ENCODE measurements around the gene VAX1.
A peak's percentile ranks its signal among the peaks of the same experiment; 100 is the strongest.
"Not testable (repeated sequence)": the region's sequence is repeated elsewhere in the genome, so short reads cannot be mapped to it uniquely, and the experiment has no call there.

The VAX1 gene

DNA sequence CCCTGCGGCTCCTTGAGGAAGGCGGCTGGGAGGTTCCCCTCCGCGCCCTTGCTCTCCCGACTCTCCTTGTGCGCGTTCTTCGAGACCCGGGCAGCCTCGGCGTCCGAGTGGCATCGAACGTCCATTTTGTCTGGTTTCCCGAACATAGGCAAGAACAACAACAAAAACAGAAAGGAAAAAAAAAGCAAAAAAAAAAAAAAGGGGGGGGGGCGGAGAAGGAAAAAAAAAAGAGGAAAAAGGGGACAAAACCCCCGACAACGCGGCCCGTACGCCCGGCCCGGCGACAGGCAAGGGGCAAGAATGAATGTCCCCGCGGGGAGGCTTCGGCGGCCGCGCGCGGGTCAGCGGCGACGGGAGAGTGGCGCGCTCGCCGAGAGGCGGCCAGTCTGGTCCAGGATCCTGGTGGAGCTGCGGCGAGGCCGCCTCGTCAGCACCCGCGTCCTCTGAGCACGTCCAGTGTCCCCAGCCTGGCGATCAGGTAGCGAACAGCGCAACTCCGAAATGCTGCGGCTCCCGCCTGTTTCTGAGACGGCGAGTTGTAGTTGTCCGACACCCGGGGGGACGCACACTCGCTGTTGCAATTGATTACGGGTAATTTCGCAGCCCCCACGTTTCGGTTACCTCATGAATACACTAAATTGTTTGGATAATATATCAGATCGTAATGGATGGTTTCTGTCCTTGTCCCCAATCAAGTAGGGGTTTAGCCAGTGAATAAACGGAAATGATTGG lies at the start of gene VAX1:
VAX1 (minus strand) TSS at position 360 of the 732 bp plus-strand sequence; CDS start at position 146, 214 bp downstream.
- no peak for DNase-seq (ENCODE audit: low read depth in 3 of 3)

DNA sequence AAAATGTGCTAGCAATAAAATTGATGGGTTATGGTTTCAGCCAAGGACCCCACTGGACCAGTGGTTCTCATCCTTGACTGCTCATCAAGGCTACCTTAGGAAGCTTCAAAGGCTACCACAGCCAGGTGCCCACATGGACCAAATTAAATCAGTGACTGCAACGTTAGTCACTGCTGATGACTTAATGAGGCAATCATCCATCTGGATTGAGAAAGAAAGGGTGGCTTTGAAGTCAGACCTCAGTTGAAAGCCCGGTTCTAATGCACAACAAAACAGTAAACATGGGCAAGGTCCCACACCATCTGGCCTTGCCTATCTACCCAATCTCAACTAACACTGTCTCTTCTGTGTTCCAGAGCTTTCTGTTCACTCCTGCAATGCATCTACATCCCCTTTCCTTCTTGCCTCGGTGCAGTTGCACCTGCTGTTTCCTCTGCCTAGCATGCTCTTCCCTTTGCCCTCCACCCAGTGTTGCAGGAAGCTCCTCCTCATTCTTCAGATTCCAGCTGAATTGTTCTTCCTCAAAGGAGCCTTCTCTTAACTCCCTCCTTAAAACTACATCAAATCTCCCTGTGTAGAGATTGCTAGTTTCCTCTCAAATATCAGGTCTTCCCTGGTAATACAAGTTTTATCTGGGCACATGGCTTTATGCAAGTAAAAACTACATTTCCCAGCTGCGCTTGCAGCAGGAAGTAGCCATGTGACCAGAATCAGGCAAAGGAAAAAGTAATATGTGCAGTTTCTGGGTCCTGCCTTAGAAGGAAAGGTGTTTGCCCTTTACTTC lies 49.0 kb upstream of the VAX1 start:
- no peak for DNase-seq (ENCODE audit: low read depth in 3 of 3)

- not testable (repeated sequence) for DNase-seq (ENCODE audit: low read depth in 3 of 3)
These were observed 47.7 kb upstream of the VAX1 start for GRCh38 chr10:117185817-117186216.

DNA sequence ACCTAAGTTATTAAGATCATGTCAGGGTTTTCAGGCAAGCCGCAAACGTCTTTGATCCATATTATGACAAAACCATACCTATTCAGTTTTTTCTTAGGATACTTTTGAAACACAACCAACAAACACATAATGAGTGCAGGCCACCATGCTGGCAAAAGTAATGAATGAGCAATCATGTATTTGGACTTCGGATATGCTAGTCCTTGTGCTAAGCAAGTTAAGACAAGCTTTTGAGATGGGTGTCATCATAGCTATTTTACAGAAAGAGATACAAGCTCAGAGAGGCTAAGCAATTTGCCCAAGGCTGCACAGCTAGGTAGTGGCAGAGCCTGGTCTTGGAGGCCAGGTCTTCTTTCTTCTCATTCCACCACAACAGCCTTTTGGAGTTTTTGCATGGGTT lies 46.8 kb upstream of the VAX1 start:
- DNase-seq (ENCODE audit: low read depth in 3 of 3) = no peak

DNA sequence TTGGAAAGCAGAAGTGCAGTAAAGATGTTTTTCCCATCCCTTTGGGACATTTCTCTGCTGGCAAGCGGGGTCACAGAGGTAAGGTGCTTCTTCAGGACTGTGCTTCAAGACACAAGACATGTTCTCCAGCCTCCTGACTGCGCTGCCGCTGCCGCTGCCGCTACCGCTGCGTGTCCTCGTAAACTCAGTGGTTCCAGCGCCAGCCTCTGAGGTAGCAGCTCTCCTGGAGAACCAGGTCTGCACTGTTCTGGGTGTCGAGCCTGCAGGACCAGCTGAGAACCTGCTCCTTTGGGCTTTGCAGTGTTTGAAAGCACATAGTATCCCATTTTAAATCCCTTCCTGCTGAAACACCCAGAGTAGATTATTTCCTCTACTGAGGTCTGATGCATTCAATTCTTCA lies 46.2 kb upstream of the VAX1 start:
- no peak for DNase-seq (ENCODE audit: low read depth in 3 of 3)

DNA sequence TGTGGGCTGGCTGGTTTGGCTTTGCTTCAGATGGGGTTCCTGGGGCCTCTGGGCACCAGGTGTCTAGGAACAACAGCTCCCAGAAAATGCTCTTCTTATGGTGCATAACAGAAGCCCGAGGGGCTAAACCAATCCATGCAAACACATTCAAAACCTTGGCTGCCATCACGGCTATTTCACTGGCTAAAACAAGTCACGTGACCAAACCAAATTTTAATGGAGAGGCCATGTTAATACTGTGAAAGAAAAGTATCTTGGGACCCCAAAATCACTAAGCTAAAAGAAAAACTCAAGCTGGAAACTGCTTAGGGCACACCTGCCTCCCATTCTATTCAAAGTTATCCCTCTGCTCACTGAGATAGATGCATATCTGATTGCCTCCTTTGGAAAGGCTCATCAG lies 40.1 kb upstream of the VAX1 start:
- DNase-seq (ENCODE audit: low read depth in 3 of 3) = no peak

GRCh38 chr10:117175901-117176534 lies 37.9 kb upstream of the VAX1 start:
- peak; percentile 54 to 66 (median 58) for DNase-seq (ENCODE audit: low read depth in 3 of 3)

GRCh38 chr10:117175215-117175900 lies 37.3 kb upstream of the VAX1 start:
- DNase-seq (ENCODE audit: low read depth in 3 of 3) = no peak

GRCh38 chr10:117174439-117175214 lies 36.6 kb upstream of the VAX1 start:
- peak; percentile 70 to 81 (median 72) for DNase-seq (ENCODE audit: low read depth in 3 of 3)

DNA sequence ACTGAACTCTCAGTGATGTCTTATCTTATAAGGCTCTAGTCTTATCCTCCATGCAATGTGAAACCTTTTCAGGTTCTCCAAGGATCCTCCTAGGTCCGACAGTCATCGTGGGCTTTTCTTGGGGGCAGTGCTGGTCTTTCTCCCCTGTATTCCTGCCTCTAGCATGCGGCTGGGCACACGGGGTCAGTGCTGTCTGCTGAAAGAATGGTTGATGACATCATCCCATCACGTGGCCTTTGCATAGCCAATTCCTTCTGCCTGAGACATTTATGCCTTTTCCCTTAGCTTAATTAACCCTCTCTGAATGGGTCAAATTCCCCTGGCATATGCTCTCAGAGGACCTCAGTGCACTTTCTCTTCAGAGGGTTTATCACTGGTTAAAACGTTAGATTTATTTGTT lies 32.2 kb upstream of the VAX1 start:
- DNase-seq (ENCODE audit: low read depth in 3 of 3) = no peak

- DNase-seq (ENCODE audit: low read depth in 3 of 3) = no peak
These were observed 31.4 kb upstream of the VAX1 start for GRCh38 chr10:117169480-117169879.

GRCh38 chr10:117168729-117169128 lies 30.7 kb upstream of the VAX1 start:
- DNase-seq (ENCODE audit: low read depth in 3 of 3) = no peak

- peak; percentile 33 to 60 (median 51) for DNase-seq (ENCODE audit: low read depth in 3 of 3)
These were observed 30.0 kb upstream of the VAX1 start for GRCh38 chr10:117167789-117168674.

GRCh38 chr10:117167346-117167788 lies 29.3 kb upstream of the VAX1 start:
- no peak for DNase-seq (ENCODE audit: low read depth in 3 of 3)

GRCh38 chr10:117166418-117167345 lies 28.6 kb upstream of the VAX1 start:
- no peak for DNase-seq (ENCODE audit: low read depth in 3 of 3)

GRCh38 chr10:117165538-117166417 lies 27.7 kb upstream of the VAX1 start:
- no peak for DNase-seq (ENCODE audit: low read depth in 3 of 3)

- no peak for DNase-seq (ENCODE audit: low read depth in 3 of 3)
These were observed 26.8 kb upstream of the VAX1 start for GRCh38 chr10:117164592-117165537.

Data from stimulated activated CD4-positive, alpha-beta T cell treated with anti-CD3 and anti-CD28 coated beads, TNF-alpha, amount 100 ng/mL, for 48 hours (primary cell).